ENCODE measurements around the gene PCBP3.

DNA sequence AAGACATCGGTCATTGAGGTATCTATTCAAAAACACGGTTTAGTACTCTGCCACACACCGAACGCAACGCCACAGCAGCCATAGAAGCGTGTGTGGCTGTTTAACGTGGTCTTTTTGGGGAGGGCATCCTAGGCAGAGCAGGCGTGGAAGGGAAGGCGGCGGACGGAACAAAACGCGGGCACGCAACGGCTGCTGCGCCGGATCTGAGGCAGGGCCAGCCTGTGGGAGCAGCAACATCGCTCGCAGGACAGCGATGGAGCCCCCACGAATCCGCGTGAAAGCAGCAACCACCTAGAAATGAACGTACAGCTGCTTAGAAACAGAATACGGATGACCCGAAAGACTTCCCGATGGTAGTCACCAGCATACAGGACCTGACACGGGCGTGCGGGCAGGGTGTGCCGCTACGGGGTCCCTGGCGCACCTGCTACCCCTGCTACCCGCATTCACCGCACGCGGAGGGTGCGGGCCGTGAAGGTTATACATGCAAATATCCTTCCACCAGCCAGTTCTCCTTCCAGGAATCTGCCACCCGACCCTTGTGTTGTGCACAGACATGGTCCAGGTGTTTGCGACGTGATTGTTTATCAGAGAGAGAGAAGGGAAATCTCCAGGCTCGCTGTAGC is 223.6 kb downstream of the PCBP3 start:
- no peak for TF ChIP-seq ZNF274 (IDR thresholded peaks at IDR 0.05; ENCODE audit: low read depth, low read length)
- TF ChIP-seq SUZ12 (IDR thresholded peaks at IDR 0.05; ENCODE audit: extremely low read depth, insufficient read depth, insufficient read length): no peak
